Measurements from ENCODE around the gene SCUBE1.
A peak's percentile ranks its signal among the peaks of the same experiment; 100 is the strongest.

Gene SCUBE1

GRCh38 chr22:43210631-43211515 is 132.3 kb downstream of the SCUBE1 start:
- Mint-ChIP-seq H3K9me3 (peaks cover 3% of the 10 kb centered on the region), H3K4me3 (no peak overlapping the region), H3K27ac (no peak overlapping the region), H3K36me3 (peaks cover 6% of the 10 kb centered on the region), H3K4me1 (peaks cover 16% of the 10 kb centered on the region)
- DNase-seq (ENCODE audit: low spot score in 2 of 2) (no peak), ATAC-seq (no peak)

GRCh38 chr22:43209971-43210370 is 133.2 kb downstream of the SCUBE1 start:
- Mint-ChIP-seq H3K4me3 (no peak overlapping the region), H3K4me1 (peaks cover 17% of the 10 kb centered on the region), H3K36me3 (peaks cover 14% of the 10 kb centered on the region), H3K9me3 (peaks cover 3% of the 10 kb centered on the region), H3K27ac (no peak overlapping the region)
- ATAC-seq (no peak), DNase-seq (ENCODE audit: low spot score in 2 of 2) (no peak)

- peaks cover 14% of the 10 kb centered on the region for H3K36me3 Mint-ChIP-seq
- no peak overlapping the region for H3K4me3 Mint-ChIP-seq
- H3K9me3 Mint-ChIP-seq = peaks cover 3% of the 10 kb centered on the region
- H3K27ac Mint-ChIP-seq = no peak overlapping the region
- peaks cover 17% of the 10 kb centered on the region for H3K4me1 Mint-ChIP-seq
- no peak for ATAC-seq
- DNase-seq (ENCODE audit: low spot score in 2 of 2) = no peak
Measured at GRCh38 chr22:43209523-43209890, 133.7 kb downstream of the SCUBE1 start.

GRCh38 chr22:43208703-43209522 is 134.3 kb downstream of the SCUBE1 start:
- peaks cover 3% of the 10 kb centered on the region for H3K9me3 Mint-ChIP-seq
- DNase-seq (ENCODE audit: low spot score in 2 of 2) (no peak), ATAC-seq (no peak)
- peak overlapping the region; percentile 15 for H3K27ac Mint-ChIP-seq
- peaks cover 14% of the 10 kb centered on the region for H3K36me3 Mint-ChIP-seq
- H3K4me1 Mint-ChIP-seq = peaks cover 17% of the 10 kb centered on the region
- no peak overlapping the region for H3K4me3 Mint-ChIP-seq

- Mint-ChIP-seq H3K4me3 (no peak overlapping the region), H3K36me3 (peaks cover 14% of the 10 kb centered on the region), H3K27ac (peak overlapping the region; percentile 15), H3K9me3 (peaks cover 3% of the 10 kb centered on the region), H3K4me1 (peaks cover 17% of the 10 kb centered on the region)
- ATAC-seq (no peak), DNase-seq (ENCODE audit: low spot score in 2 of 2) (no peak)
Measured at GRCh38 chr22:43207849-43208702, 135.1 kb downstream of the SCUBE1 start.

GRCh38 chr22:43207386-43207785 is 135.8 kb downstream of the SCUBE1 start:
- DNase-seq (ENCODE audit: low spot score in 2 of 2) = no peak
- ATAC-seq = no peak
- Mint-ChIP-seq H3K4me3 (no peak overlapping the region), H3K9me3 (peaks cover 3% of the 10 kb centered on the region), H3K36me3 (peaks cover 14% of the 10 kb centered on the region), H3K27ac (peak overlapping the region; percentile 15), H3K4me1 (peaks cover 17% of the 10 kb centered on the region)

- ATAC-seq (peak; percentile 3), DNase-seq (ENCODE audit: low spot score in 2 of 2) (no peak)
- H3K9me3 Mint-ChIP-seq = peaks cover 3% of the 10 kb centered on the region
- peaks cover 17% of the 10 kb centered on the region for H3K4me1 Mint-ChIP-seq
- peaks cover 14% of the 10 kb centered on the region for H3K36me3 Mint-ChIP-seq
- H3K27ac Mint-ChIP-seq = peak overlapping the region; percentile 86
- H3K4me3 Mint-ChIP-seq = no peak overlapping the region
Measured at GRCh38 chr22:43206509-43207161, 136.5 kb downstream of the SCUBE1 start.

GRCh38 chr22:43205748-43206508 is 137.2 kb downstream of the SCUBE1 start:
- H3K4me3 Mint-ChIP-seq = no peak overlapping the region
- ATAC-seq (peak; percentile 55), DNase-seq (ENCODE audit: low spot score in 2 of 2) (no peak)
- H3K36me3 Mint-ChIP-seq = peaks cover 14% of the 10 kb centered on the region
- peaks cover 17% of the 10 kb centered on the region for H3K4me1 Mint-ChIP-seq
- peaks cover 3% of the 10 kb centered on the region for H3K9me3 Mint-ChIP-seq
- peak overlapping the region; percentile 86 for H3K27ac Mint-ChIP-seq

- DNase-seq (ENCODE audit: low spot score in 2 of 2) = no peak
- H3K4me1 Mint-ChIP-seq = peaks cover 17% of the 10 kb centered on the region
- H3K36me3 Mint-ChIP-seq = peaks cover 14% of the 10 kb centered on the region
- no peak overlapping the region for H3K4me3 Mint-ChIP-seq
- ATAC-seq = peak; percentile 33
- peaks cover 3% of the 10 kb centered on the region for H3K9me3 Mint-ChIP-seq
- H3K27ac Mint-ChIP-seq = peak overlapping the region; percentile 86
Measured at GRCh38 chr22:43205261-43205691, 137.9 kb downstream of the SCUBE1 start.

- ATAC-seq (no peak), DNase-seq (ENCODE audit: low spot score in 2 of 2) (no peak)
- H3K36me3 Mint-ChIP-seq = peaks cover 14% of the 10 kb centered on the region
- H3K9me3 Mint-ChIP-seq = peaks cover 3% of the 10 kb centered on the region
- H3K4me1 Mint-ChIP-seq = peaks cover 17% of the 10 kb centered on the region
- H3K4me3 Mint-ChIP-seq = no peak overlapping the region
- no peak overlapping the region for H3K27ac Mint-ChIP-seq
Measured at GRCh38 chr22:43203471-43203981, 139.6 kb downstream of the SCUBE1 start.

- Mint-ChIP-seq H3K27ac (peak overlapping the region; percentile 65), H3K9me3 (peaks cover 3% of the 10 kb centered on the region), H3K4me3 (no peak overlapping the region), H3K4me1 (peaks cover 16% of the 10 kb centered on the region), H3K36me3 (peaks cover 14% of the 10 kb centered on the region)
- ATAC-seq (no peak), DNase-seq (ENCODE audit: low spot score in 2 of 2) (no peak)
Measured at GRCh38 chr22:43202756-43203410, 140.3 kb downstream of the SCUBE1 start.

- Mint-ChIP-seq H3K36me3 (peaks cover 14% of the 10 kb centered on the region), H3K4me3 (no peak overlapping the region), H3K9me3 (peaks cover 3% of the 10 kb centered on the region), H3K4me1 (peaks cover 10% of the 10 kb centered on the region), H3K27ac (peak overlapping the region; percentile 65)
- no peak for ATAC-seq
- DNase-seq (ENCODE audit: low spot score in 2 of 2) = no peak
Measured at GRCh38 chr22:43202326-43202725, 140.8 kb downstream of the SCUBE1 start.

- Mint-ChIP-seq H3K36me3 (peaks cover 14% of the 10 kb centered on the region), H3K9me3 (peaks cover 3% of the 10 kb centered on the region), H3K27ac (no peak overlapping the region), H3K4me3 (no peak overlapping the region), H3K4me1 (peaks cover 9% of the 10 kb centered on the region)
- ATAC-seq = no peak
- DNase-seq (ENCODE audit: low spot score in 2 of 2) = no peak
Measured at GRCh38 chr22:43201486-43202219, 141.5 kb downstream of the SCUBE1 start.
